Endodermal cell (in vitro differentiated cells): ENCODE data around the gene ZFAND2A. TPM values are rescaled to one million over a fixed set of nuclear protein-coding genes. Genes with fewer than 3 reads are reported as not detected.
"Not testable (repeated sequence)": the region's sequence is repeated elsewhere in the genome, so short reads cannot be mapped to it uniquely, and the experiment has no call there.

Experiments
- DNase-seq: peaks from one replicate; pipeline ENCODE4 v3.0.0-alpha.2; 2017
- H3K27ac ChIP-seq: 2 replicates; pipeline ENCODE4 v1.5.1; 2013; ENCODE audit warnings: mild to moderate bottlenecking, low read depth, low read length, moderate library complexity
- H3K27me3 ChIP-seq: 2 replicates; pipeline ENCODE4 v1.6.1; 2013; ENCODE audit warnings: mild to moderate bottlenecking, low read length, moderate library complexity; ENCODE audit not compliant: insufficient read depth, control insufficient read depth, poor library complexity, severe bottlenecking
- H3K36me3 ChIP-seq: 2 replicates; pipeline ENCODE4 v1.7.0; 2013; ENCODE audit warnings: mild to moderate bottlenecking, low read length, moderate library complexity; ENCODE audit not compliant: control insufficient read depth, insufficient read depth
- H3K4me1 ChIP-seq: one replicate; pipeline ENCODE4 v1.7.0; 2013; ENCODE audit warnings: low read length; ENCODE audit not compliant: control insufficient read depth, insufficient read depth
- H3K4me3 ChIP-seq: 2 replicates; pipeline ENCODE4 v1.5.1; 2013; ENCODE audit warnings: mild to moderate bottlenecking, low read length, moderate library complexity
- H3K9ac ChIP-seq: 2 replicates; pipeline ENCODE4 v1.6.1; 2013; ENCODE audit warnings: mild to moderate bottlenecking, low read length, moderate library complexity; ENCODE audit not compliant: poor library complexity, severe bottlenecking; ENCODE audit errors: extremely low read depth
- H3K9me3 ChIP-seq: 2 replicates; pipeline ENCODE4 v1.6.1; 2013; ENCODE audit warnings: mild to moderate bottlenecking, low read length, moderate library complexity; ENCODE audit not compliant: control insufficient read depth
- H3K27ac Mint-ChIP-seq: 2 replicates; pipeline ENCODE4 v1.8.0; 2020; ENCODE audit warnings: mixed read lengths
- H3K27me3 Mint-ChIP-seq: 2 replicates; pipeline ENCODE4 v1.8.0; 2021; ENCODE audit warnings: mild to moderate bottlenecking, mixed read lengths; ENCODE audit not compliant: insufficient read depth
- H3K36me3 Mint-ChIP-seq: 2 replicates; pipeline ENCODE4 v1.8.0; 2020; ENCODE audit warnings: low read depth, mixed read lengths
- H3K4me1 Mint-ChIP-seq: 2 replicates; pipeline ENCODE4 v1.8.0; 2020; ENCODE audit warnings: mixed read lengths
- H3K4me3 Mint-ChIP-seq: 2 replicates; pipeline ENCODE4 v1.8.0; 2020; ENCODE audit warnings: mild to moderate bottlenecking, moderate library complexity, mixed read lengths
- H3K9me3 Mint-ChIP-seq: 2 replicates; pipeline ENCODE4 v1.8.0; 2020; ENCODE audit warnings: mild to moderate bottlenecking, mixed read lengths
- WGBS, 2 experiments: methylation state at CpG; one replicate each; pipeline versions ENCODE4 v1.1.5 to v1.1.7; 2013; ENCODE audit warnings: missing lambda C conversion rate in 2 of 2, mixed read lengths in 1 of 2; ENCODE audit not compliant: insufficient coverage in 1 of 2, insufficient read length in 1 of 2; 5-methylcytosine and 5-hydroxymethylcytosine counted together
- total RNA-seq, 2 donors: library from RNA; stranded (reverse); fragmentation: NEBNext Ultra II Directional in 1 of 2; extraction: Animal tissue kit (Norgen Biotek cat#: 25700) in 1 of 2; gene quantifications; 2 replicates in 1 of 2; 3 replicates in 1 of 2; pipeline ENCODE4 v1.2.1, GENCODE V29; 2021
- TF ChIP-seq, protein P1 (sequence below): fragments of 200-600 bp; sonication (generic); conservative IDR thresholded peaks from 2 replicates; pipeline ENCODE4 v1.5.0; 2021; ENCODE audit warnings: antibody characterized with exemption, mild to moderate bottlenecking

The ZFAND2A gene
- total RNA-seq, 2 donors from 2014 or later: 14.9 to 17.1 TPM

DNA sequence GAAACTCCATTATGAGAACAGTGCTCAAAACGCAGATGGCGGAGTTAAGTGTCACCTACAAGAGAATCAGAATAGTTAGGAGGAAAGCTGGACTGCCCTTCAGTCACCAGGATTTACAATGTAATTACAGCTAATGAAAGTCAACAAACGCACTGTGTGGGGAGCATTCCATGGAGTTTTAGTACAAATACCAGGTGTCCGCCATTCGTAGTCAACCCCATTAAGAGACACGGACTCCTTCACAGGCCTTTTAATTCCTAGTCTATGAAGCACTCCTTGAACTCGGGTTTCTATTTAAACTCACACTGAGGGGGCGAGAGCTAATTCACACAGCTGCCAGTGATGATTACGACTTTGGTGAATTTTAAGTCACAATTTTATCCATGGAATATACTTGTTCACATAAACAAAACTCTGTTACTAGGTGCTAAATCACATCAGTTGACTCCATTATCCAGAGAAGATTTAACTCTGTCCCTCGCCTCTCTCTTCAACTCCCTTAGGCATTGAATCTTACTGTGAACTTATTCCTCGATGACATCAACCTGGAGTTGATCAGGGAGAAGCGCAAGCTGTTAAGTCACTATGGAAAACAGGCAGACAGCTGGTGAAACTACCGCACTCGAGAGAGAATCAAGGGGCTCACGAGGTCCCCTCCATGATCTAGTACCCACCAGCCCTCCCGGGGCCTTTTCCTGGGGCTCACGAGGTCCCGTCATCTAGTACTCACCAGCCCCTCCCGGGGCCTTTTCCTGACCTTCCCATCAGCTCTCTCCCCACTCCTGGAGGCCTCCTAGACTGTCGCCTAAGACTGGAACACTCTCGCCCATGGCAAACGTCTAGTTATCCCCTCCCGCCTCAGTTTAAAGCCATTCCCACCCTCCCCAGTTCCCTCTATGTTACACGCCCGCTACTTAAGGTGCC lies 1.5 kb downstream of the ZFAND2A start:
- H3K36me3 Mint-ChIP-seq: peaks cover 34% of the 10 kb centered on the region
- WGBS, 2 experiments: 76% methylated on average over 23 to 25 of the region's 25 CpGs
- Histone ChIP-seq H3K4me3 (peak overlapping the region; percentile 92), H3K9ac (peak overlapping the region; percentile 71), H3K27me3 (no peaks in the 10 kb centered on the region), H3K9me3 (no peaks in the 10 kb centered on the region), H3K27ac (no peak overlapping the region), H3K4me1 (no peaks in the 10 kb centered on the region), H3K36me3 (peaks cover 37% of the 10 kb centered on the region)
- no peaks in the 10 kb centered on the region for H3K9me3 Mint-ChIP-seq
- no peaks in the 10 kb centered on the region for H3K27me3 Mint-ChIP-seq
- TF ChIP-seq, protein P1, sequence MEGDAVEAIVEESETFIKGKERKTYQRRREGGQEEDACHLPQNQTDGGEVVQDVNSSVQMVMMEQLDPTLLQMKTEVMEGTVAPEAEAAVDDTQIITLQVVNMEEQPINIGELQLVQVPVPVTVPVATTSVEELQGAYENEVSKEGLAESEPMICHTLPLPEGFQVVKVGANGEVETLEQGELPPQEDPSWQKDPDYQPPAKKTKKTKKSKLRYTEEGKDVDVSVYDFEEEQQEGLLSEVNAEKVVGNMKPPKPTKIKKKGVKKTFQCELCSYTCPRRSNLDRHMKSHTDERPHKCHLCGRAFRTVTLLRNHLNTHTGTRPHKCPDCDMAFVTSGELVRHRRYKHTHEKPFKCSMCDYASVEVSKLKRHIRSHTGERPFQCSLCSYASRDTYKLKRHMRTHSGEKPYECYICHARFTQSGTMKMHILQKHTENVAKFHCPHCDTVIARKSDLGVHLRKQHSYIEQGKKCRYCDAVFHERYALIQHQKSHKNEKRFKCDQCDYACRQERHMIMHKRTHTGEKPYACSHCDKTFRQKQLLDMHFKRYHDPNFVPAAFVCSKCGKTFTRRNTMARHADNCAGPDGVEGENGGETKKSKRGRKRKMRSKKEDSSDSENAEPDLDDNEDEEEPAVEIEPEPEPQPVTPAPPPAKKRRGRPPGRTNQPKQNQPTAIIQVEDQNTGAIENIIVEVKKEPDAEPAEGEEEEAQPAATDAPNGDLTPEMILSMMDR: no peak
- no peak for DNase-seq
- H3K4me3 Mint-ChIP-seq: peak overlapping the region; percentile 79
- H3K4me1 Mint-ChIP-seq: peaks cover 15% of the 10 kb centered on the region
- peak overlapping the region; percentile 86 for H3K27ac Mint-ChIP-seq

DNA sequence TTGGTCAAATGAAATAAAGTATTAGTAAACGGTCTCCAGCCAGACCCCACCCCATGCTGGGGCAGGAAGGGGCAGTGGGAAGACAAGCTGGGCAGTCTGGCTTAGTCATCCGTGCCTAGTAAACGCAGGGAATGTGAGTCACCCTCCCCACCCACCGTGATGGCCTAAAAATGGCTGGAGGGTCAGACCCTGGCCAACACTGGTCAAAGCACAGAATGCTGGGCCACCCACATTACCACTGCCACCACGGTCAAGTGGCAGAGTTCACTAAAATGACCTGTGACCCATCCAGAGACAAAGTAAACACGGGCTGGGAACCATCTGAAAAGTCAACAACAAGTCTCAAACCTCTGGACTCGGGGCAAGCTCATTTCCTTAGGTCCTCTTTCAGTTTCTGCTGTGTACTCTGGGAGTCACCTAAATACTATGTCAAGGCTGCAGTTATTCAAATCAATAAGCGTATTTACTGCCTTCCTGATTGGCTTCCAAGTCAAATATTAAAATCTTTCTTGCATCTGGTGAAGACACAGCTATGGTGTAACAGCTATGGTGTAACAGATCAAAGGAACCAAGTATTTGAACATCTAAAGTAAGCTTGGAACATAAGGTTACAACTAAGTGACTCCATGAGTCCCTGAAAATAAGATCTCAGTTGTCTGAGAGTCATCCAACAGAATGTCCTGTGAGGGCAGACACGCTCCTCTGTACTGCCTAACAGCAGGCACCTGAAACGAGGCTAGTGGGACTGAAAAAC lies 3.0 kb downstream of the ZFAND2A start:
- 81 to 86% methylated on average over 8 to 10 of the region's 10 CpGs for WGBS, 2 experiments
- Histone ChIP-seq H3K4me1 (no peaks in the 10 kb centered on the region), H3K27me3 (no peaks in the 10 kb centered on the region), H3K9me3 (no peaks in the 10 kb centered on the region), H3K9ac (no peak overlapping the region), H3K27ac (no peak overlapping the region), H3K4me3 (no peak overlapping the region), H3K36me3 (peaks cover 52% of the 10 kb centered on the region)
- Mint-ChIP-seq H3K27ac (no peak overlapping the region), H3K9me3 (no peaks in the 10 kb centered on the region), H3K36me3 (peaks cover 41% of the 10 kb centered on the region), H3K27me3 (no peaks in the 10 kb centered on the region), H3K4me1 (peaks cover 15% of the 10 kb centered on the region), H3K4me3 (no peak overlapping the region)
- no peak for DNase-seq
- TF ChIP-seq, protein P1: no peak

DNA sequence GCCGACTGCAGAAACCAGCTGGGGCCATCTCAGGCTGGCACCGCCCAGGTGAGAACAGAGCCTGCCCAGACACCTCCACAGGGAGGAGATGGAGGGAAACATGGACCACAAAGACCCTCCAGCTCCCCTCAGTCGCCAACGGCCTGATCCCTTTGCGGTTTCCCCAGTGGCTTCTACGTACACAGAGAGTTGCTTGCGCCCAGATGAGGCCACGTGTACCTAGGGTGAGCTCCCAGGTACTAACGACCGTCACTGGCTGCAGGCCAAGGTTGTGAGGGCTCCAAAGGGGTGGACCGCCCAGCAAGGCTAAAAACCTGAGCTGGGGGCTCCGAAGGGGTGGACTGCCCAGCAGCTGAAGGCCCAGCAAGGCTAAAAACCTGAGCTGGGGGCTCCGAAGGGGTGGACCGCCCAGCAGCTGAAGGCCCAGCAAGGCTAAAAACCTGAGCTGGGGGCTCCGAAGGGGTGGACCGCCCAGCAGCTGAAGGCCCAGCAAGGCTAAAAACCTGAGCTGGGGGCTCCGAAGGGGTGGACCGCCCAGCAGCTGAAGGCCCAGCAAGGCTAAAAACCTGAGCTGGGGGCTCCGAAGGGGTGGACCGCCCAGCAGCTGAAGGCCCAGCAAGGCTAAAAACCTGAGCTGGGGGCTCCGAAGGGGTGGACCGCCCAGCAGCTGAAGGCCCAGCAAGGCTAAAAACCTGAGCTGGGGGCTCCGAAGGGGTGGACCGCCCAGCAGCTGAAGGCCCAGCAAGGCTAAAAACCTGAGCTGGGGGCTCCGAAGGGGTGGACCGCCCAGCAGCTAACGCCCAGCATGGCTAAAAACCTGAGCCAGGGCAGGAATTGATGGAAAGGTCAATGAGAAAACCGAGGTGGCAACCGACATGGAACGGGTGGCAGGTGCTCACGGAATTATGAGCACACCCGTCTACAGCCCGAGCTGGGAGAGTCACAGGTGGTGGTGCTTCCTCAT lies 3.9 kb downstream of the ZFAND2A start:
- 93 to 100% methylated on average over 13 to 22 of the region's 33 CpGs for WGBS, 2 experiments

More for the DNA sequence above, 3.9 kb downstream of the ZFAND2A start:
- not testable (repeated sequence) for H3K27ac Mint-ChIP-seq, H3K9ac ChIP-seq, DNase-seq, H3K9me3 Mint-ChIP-seq, H3K27me3 Mint-ChIP-seq, H3K4me1 ChIP-seq, H3K27ac ChIP-seq, H3K27me3 ChIP-seq, H3K4me3 Mint-ChIP-seq, H3K9me3 ChIP-seq, H3K4me3 ChIP-seq
- peaks cover 57% of the 10 kb centered on the region for H3K36me3 ChIP-seq
- H3K36me3 Mint-ChIP-seq: peaks cover 44% of the 10 kb centered on the region
- H3K4me1 Mint-ChIP-seq: peaks cover 14% of the 10 kb centered on the region
